GM10266 (cell line): ENCODE data around the gene NT5DC3.
"Not testable (repeated sequence)": the region's sequence is repeated elsewhere in the genome, so short reads cannot be mapped to it uniquely, and the experiment has no call there.

Experiments used
- DNase-seq: peaks from one replicate; pipeline ENCODE4 v3.0.0; 2012; ENCODE audit errors: extremely low spot score
- TF ChIP-seq, protein P1 (sequence below): IDR thresholded peaks from 2 replicates; pipeline ENCODE4 v1.5.1; 2012; ENCODE audit warnings: mild to moderate bottlenecking, low read depth; ENCODE audit not compliant: control insufficient read depth, insufficient read depth; ENCODE audit errors: missing control alignments

The NT5DC3 gene

GRCh38 chr12:103811791-103812190 is 29.2 kb downstream of the NT5DC3 start:
- TF ChIP-seq, protein P1, sequence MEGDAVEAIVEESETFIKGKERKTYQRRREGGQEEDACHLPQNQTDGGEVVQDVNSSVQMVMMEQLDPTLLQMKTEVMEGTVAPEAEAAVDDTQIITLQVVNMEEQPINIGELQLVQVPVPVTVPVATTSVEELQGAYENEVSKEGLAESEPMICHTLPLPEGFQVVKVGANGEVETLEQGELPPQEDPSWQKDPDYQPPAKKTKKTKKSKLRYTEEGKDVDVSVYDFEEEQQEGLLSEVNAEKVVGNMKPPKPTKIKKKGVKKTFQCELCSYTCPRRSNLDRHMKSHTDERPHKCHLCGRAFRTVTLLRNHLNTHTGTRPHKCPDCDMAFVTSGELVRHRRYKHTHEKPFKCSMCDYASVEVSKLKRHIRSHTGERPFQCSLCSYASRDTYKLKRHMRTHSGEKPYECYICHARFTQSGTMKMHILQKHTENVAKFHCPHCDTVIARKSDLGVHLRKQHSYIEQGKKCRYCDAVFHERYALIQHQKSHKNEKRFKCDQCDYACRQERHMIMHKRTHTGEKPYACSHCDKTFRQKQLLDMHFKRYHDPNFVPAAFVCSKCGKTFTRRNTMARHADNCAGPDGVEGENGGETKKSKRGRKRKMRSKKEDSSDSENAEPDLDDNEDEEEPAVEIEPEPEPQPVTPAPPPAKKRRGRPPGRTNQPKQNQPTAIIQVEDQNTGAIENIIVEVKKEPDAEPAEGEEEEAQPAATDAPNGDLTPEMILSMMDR = no peak
- no peak for DNase-seq

GRCh38 chr12:103810111-103810510 is 30.9 kb downstream of the NT5DC3 start:
- TF ChIP-seq, protein P1 = no peak
- DNase-seq = no peak

DNA sequence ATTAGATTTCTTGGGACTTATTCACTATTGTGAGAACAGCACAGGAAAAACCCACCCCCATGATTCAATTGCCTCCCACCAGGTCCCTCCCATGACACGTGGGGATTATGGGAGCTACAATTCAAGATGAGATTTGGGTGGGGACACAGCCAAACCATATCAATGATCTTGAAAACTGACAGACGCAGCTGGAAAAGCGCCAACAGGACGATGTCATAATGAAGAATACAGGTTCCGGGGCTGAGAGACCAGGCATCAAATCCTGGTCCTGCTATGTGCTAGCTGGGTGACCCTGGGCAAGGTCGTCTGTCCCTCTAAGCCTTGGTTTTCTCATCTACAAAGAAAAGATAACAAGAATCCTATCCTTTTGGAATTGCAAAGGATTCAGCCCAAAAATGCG is 31.4 kb downstream of the NT5DC3 start:
- DNase-seq = not testable (repeated sequence)

DNA sequence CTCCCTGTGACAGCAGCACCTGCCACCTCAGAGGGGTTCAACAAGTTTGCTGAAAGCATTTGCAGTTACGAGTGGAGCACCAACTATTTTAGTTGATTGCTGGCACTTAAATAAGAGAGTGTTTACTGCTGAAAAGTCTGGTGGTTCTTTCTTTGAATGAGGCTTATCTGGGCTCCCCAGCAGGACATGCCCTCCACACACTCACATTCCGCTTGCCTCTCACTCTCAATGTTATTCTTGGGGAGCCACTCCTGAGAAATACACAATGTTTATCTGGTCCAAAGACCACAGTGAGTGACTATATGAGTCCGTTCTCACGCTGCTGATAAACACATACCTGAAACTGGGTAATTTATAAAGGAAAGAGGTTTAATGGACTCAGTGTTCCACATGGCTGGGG is 31.9 kb downstream of the NT5DC3 start:
- DNase-seq = no peak

GRCh38 chr12:103808239-103808880 is 32.7 kb downstream of the NT5DC3 start:
- TF ChIP-seq, protein P1 = no peak
- no peak for DNase-seq

More for the DNA sequence above, 31.9 kb downstream of the NT5DC3 start:
- TF ChIP-seq, protein P1 = no peak

DNA sequence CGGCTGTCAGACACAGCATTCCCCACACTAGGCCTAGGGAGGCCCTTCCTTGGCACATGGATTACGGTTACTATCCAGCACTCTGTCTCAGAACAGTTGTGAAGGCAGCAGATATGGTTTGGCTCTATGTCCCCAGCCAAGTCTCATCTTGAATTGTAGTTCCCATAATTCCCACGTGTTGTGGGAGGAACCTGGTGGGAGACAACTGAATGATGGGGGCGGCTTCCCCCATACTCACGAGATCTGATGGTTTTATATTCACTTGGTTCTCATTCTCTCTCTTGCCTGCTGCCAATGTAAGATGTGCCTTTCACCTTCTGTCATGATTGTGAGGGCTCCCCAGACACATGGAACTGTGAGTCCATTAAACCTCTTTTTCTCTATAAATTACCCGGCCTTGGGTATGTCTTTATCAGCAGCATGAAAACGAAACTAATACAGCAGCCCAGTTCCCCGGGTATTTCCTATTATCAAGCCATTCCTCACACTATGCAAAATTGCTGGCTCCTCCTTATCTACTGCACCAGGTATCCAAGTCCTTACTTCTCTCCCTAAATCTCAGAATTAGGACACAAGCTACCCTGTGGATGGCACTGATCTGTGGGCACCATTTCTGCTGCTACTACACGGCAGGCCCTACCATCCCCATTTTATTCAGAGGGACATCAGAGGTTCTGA is 33.3 kb downstream of the NT5DC3 start:
- TF ChIP-seq, protein P1 = no peak
- no peak for DNase-seq

- DNase-seq = no peak
- TF ChIP-seq, protein P1 = no peak
These were observed 34.2 kb downstream of the NT5DC3 start for GRCh38 chr12:103806803-103807202.
